PC-3 (cell line): ENCODE data around the gene ZFPL1. TPM values are rescaled to one million over a fixed set of nuclear protein-coding genes. Genes with fewer than 3 reads are reported as not detected.

Experiments used
- ATAC-seq: fragments of 200-7000 bp; cut with Tn5 transposase; 2 replicates; pipeline ENCODE4 v1.9.1; 2020; ENCODE audit warnings: mild to moderate bottlenecking, moderate library complexity
- BruUV-seq: library from RNA; stranded (reverse); fragments of 400-500 nt; replicated peaks from 2 replicates; lab custom pipeline; 2021; lab: Mats Ljungman, UMichigan
- CTCF ChIA-PET: fragments of 300-600 bp; sonication (Branson Sonifier 250); formaldehyde crosslinking; loops from one replicate; lab custom pipeline; 2022; ENCODE audit warnings: antibody characterized with exemption; lab: Charles Lee
- POLR2A ChIA-PET: fragments of 300-600 bp; sonication (Branson Sonifier 250); formaldehyde crosslinking; loops from one replicate; lab custom pipeline; 2022; ENCODE audit warnings: antibody characterized with exemption; ENCODE audit not compliant: unreplicated experiment; lab: Charles Lee
- DNase-seq: peaks from one replicate; pipeline ENCODE4 v3.0.0-alpha.2; 2015
- H2AFZ ChIP-seq: fragments of 300-600 bp; sonication (generic); 2 replicates; pipeline ENCODE4 v1.6.0; 2016; ENCODE audit warnings: antibody characterized with exemption, low read length
- H3F3A ChIP-seq: fragments of 300-600 bp; sonication (generic); one replicate; pipeline ENCODE4 v1.6.0; 2017; ENCODE audit warnings: antibody characterized with exemption, low read length, control low read depth, mild to moderate bottlenecking; ENCODE audit not compliant: unreplicated experiment
- H3K27ac ChIP-seq: fragments of 300-600 bp; sonication (generic); 2 replicates; pipeline ENCODE4 v1.5.1; 2016; ENCODE audit warnings: mild to moderate bottlenecking, low read length
- H3K27me3 ChIP-seq: fragments of 300-600 bp; sonication (generic); 2 replicates; pipeline ENCODE4 v1.6.1; 2016; ENCODE audit warnings: low read length, mixed read lengths
- H3K36me3 ChIP-seq: fragments of 300-600 bp; sonication (generic); 2 replicates; pipeline ENCODE4 v1.6.1; 2016; ENCODE audit warnings: low read depth, mixed run types, low read length, mixed read lengths
- H3K4me1 ChIP-seq: fragments of 300-600 bp; sonication (generic); 2 replicates; pipeline ENCODE4 v1.5.1; 2016; ENCODE audit warnings: low read length; ENCODE audit not compliant: insufficient read depth
- H3K4me2 ChIP-seq: fragments of 300-600 bp; sonication (generic); 2 replicates; pipeline ENCODE4 v1.6.0; 2016; ENCODE audit warnings: low read length
- H3K4me3 ChIP-seq: fragments of 300-600 bp; sonication (generic); 2 replicates; pipeline ENCODE4 v1.5.1; 2016; ENCODE audit warnings: mild to moderate bottlenecking, low read length, mixed read lengths
- H3K79me2 ChIP-seq: fragments of 300-600 bp; sonication (generic); 2 replicates; pipeline ENCODE4 v1.6.1; 2017; ENCODE audit warnings: low read length, mixed read lengths
- H3K9ac ChIP-seq: fragments of 300-600 bp; sonication (generic); 2 replicates; pipeline ENCODE4 v1.6.0; 2016; ENCODE audit warnings: mild to moderate bottlenecking, low read length
- H3K9me2 ChIP-seq: fragments of 300-600 bp; sonication (generic); replicated peaks from 2 replicates; pipeline ENCODE4 v1.6.1; 2016; ENCODE audit warnings: mixed run types, low read length, mixed read lengths
- H3K9me3 ChIP-seq: fragments of 300-600 bp; sonication (generic); 2 replicates; pipeline ENCODE4 v1.6.1; 2016; ENCODE audit warnings: low read length, mixed read lengths
- H4K20me1 ChIP-seq: fragments of 300-600 bp; sonication (generic); 2 replicates; pipeline ENCODE4 v1.6.1; 2016; ENCODE audit warnings: low read length, mixed read lengths
- CTCF ChIP-seq: fragments of 300-600 bp; sonication (generic); conservative IDR thresholded peaks from 2 replicates; pipeline ENCODE4 v1.5.1; 2017; ENCODE audit warnings: antibody characterized with exemption, low read depth, mild to moderate bottlenecking, low read length
- EZH2 ChIP-seq: fragments of 300-600 bp; sonication (generic); IDR thresholded peaks from one replicate; pipeline ENCODE4 v1.6.1; 2017; ENCODE audit warnings: antibody characterized with exemption, mild to moderate bottlenecking, low read length; ENCODE audit not compliant: unreplicated experiment
- EZH2phosphoT487 ChIP-seq: fragments of 300-600 bp; sonication (generic); IDR thresholded peaks from 2 replicates; pipeline ENCODE4 v1.6.1; 2018; ENCODE audit warnings: mild to moderate bottlenecking, antibody characterized with exemption, low read length, borderline replicate concordance
- intact Hi-C: fragments of 100-400 bp; cut with micrococcal nuclease; formaldehyde crosslinking; loops from 2 replicates; pipeline ENCODE4 v1.9.0; 2023
- total RNA-seq: library from RNA; depleted of rRNA; stranded (reverse); fragments of >200 nt; gene quantifications from 2 replicates; pipeline ENCODE4 v1.2.3, GENCODE V29; 2014

The ZFPL1 gene
- total RNA-seq, 1 experiment from 2014 or later: 103 TPM

DNA sequence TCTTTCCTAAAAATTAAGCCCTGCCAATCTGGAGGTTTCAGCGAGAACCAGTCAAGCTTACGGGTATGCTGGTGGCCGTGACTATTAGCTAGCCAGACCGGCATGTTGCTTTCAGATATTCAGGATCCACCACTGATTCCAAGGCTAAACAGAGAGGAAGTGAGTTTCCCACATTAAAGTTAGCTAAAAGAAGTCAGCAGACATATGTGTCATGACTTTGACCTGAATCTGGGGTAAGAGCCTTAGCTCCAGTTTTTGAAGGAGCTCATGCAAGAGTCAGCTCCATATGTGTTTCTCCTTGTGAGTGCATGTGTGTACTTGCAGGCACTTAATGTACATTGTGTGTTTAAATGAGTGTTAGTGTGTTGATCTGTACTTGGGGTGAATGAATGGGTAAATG lies 1.4 kb downstream of the ZFPL1 start:
- TF ChIP-seq CTCF (no peak), EZH2 (no peak), EZH2phosphoT487 (no peak)
- Histone ChIP-seq H3K36me3 (peaks cover 25% of the 10 kb centered on the region), H3K9me2 (no peaks in the 10 kb centered on the region), H4K20me1 (no peaks in the 10 kb centered on the region), H3K27ac (no peak overlapping the region), H3F3A (no peaks in the 10 kb centered on the region), H3K79me2 (peaks cover 52% of the 10 kb centered on the region), H3K4me1 (peaks cover 21% of the 10 kb centered on the region), H3K27me3 (no peaks in the 10 kb centered on the region), H3K4me2 (peak overlapping the region; percentile 91), H3K9me3 (no peaks in the 10 kb centered on the region), H2AFZ (no peak overlapping the region), H3K4me3 (peak overlapping the region; percentile 89; the same call in 1 of the 2 replicates), H3K9ac (no peak overlapping the region)
- intact Hi-C loops: loop anchor here (2.0 kb wide), 2 partner anchors 43 to 169 kb away; partner anchors contain the start of gene ATG2A
- ATAC-seq: no peak
- ChIA-PET CTCF (no interaction called here), POLR2A (interaction anchor here (0.5 kb wide), 1 partner anchor 225 kb away, joined by 9 read pairs; no protein-coding TSS in a partner anchor)
- no TSS peak for BruUV-seq
- DNase-seq: no peak

GRCh38 chr11:65086809-65087208 lies 2.8 kb downstream of the ZFPL1 start:
- intact Hi-C loops: no loop called here
- DNase-seq (no peak), ATAC-seq (no peak)
- TF ChIP-seq EZH2 (no peak), CTCF (no peak)
- no peak overlapping the region for H3K9ac ChIP-seq
- H3F3A ChIP-seq: no peaks in the 10 kb centered on the region
- H3K4me1 ChIP-seq: peaks cover 20% of the 10 kb centered on the region
- CTCF ChIA-PET: no interaction called here
- POLR2A ChIA-PET: no interaction called here
- no peak overlapping the region for H2AFZ ChIP-seq
- peaks cover 39% of the 10 kb centered on the region for H3K79me2 ChIP-seq
- H3K4me2 ChIP-seq: no peak overlapping the region
- no peak overlapping the region for H3K4me3 ChIP-seq
- no TSS peak for BruUV-seq
- no peak overlapping the region for H3K27ac ChIP-seq
- no peaks in the 10 kb centered on the region for H3K9me3 ChIP-seq
- no peaks in the 10 kb centered on the region for H3K9me2 ChIP-seq
- H3K27me3 ChIP-seq: no peaks in the 10 kb centered on the region
- H3K36me3 ChIP-seq: peaks cover 18% of the 10 kb centered on the region
- no peaks in the 10 kb centered on the region for H4K20me1 ChIP-seq

DNA sequence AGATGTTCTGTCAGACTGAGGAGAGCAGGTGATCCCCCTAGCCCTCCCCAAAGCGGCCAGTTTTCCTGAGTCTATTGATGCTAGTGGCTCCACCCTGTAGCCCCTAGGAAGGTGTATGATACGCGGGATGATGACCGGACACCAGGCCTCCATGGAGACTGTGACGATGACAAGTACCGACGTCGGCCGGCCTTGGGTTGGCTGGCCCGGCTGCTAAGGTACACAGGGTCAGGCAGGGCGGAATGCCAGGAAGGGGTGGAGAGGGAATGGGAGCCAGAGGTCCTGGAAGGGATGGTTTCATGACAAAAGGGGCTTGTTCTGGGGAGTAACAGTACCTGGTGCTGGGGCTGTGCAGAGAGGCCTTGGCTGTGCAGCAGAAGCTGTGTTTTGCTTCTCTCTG lies 3.2 kb downstream of the ZFPL1 start:
- H3F3A ChIP-seq: no peaks in the 10 kb centered on the region
- H4K20me1 ChIP-seq: no peaks in the 10 kb centered on the region
- H3K36me3 ChIP-seq: peaks cover 14% of the 10 kb centered on the region; the same call in 1 of the 2 replicates
- POLR2A ChIA-PET: no interaction called here
- no peaks in the 10 kb centered on the region for H3K27me3 ChIP-seq
- DNase-seq (no peak), ATAC-seq (no peak)
- intact Hi-C loops: no loop called here
- no peak overlapping the region for H3K4me3 ChIP-seq
- no peaks in the 10 kb centered on the region for H3K9me2 ChIP-seq
- CTCF ChIA-PET: no interaction called here
- BruUV-seq: no TSS peak
- H3K9me3 ChIP-seq: no peaks in the 10 kb centered on the region
- no peak overlapping the region for H2AFZ ChIP-seq
- H3K4me2 ChIP-seq: no peak overlapping the region
- H3K4me1 ChIP-seq: peaks cover 16% of the 10 kb centered on the region
- TF ChIP-seq EZH2phosphoT487 (no peak), CTCF (no peak), EZH2 (no peak)
- H3K79me2 ChIP-seq: peaks cover 35% of the 10 kb centered on the region
- H3K9ac ChIP-seq: no peak overlapping the region
- no peak overlapping the region for H3K27ac ChIP-seq
